Liver (tissue), 9 donors: ENCODE results near the gene E2F2. TPM values are rescaled to one million over a fixed set of nuclear protein-coding genes. Genes with fewer than 3 reads are reported as not detected.

Experiments used
- DNase-seq: peaks from one replicate; pipeline ENCODE4 v3.0.0-alpha.2; 2017; ENCODE audit warnings: low spot score
- H3K27ac ChIP-seq, 2 donors: one replicate each; pipeline ENCODE4 v1.7.0; 2013; ENCODE audit warnings: inconsistent platforms in 2 of 2, low read length in 2 of 2, control low read depth in 1 of 2, low read depth in 1 of 2, mild to moderate bottlenecking in 1 of 2
- H3K27me3 ChIP-seq, 4 donors: one replicate each; pipeline versions ENCODE4 v1.6.1 to v1.7.0; 2013; ENCODE audit warnings: low read length in 3 of 4, inconsistent platforms in 1 of 4, mild to moderate bottlenecking in 1 of 4, moderate library complexity in 1 of 4; ENCODE audit not compliant: control insufficient read depth in 4 of 4, insufficient read depth in 4 of 4
- H3K36me3 ChIP-seq, 4 donors: one replicate each; pipeline versions ENCODE4 v1.6.1 to v1.7.0; 2013; ENCODE audit warnings: low read length in 3 of 4, mild to moderate bottlenecking in 3 of 4, low read depth in 1 of 4, moderate library complexity in 1 of 4; ENCODE audit not compliant: control insufficient read depth in 4 of 4, insufficient read depth in 3 of 4
- H3K4me1 ChIP-seq, 4 donors: one replicate each; pipeline versions ENCODE4 v1.6.1 to v1.7.0; 2013; ENCODE audit warnings: low read length in 3 of 4, mild to moderate bottlenecking in 3 of 4, moderate library complexity in 1 of 4; ENCODE audit not compliant: control insufficient read depth in 4 of 4, insufficient read depth in 4 of 4
- H3K4me3 ChIP-seq, 3 donors: one replicate each; pipeline versions ENCODE4 v1.6.1 to v1.7.0; 2013; ENCODE audit warnings: low read length in 3 of 3, control low read depth in 1 of 3, low read depth in 1 of 3, mild to moderate bottlenecking in 1 of 3
- H3K9ac ChIP-seq, 2 donors: one replicate each; pipeline ENCODE4 v1.7.0; 2013; ENCODE audit warnings: low read length in 2 of 2, mild to moderate bottlenecking in 2 of 2, moderate library complexity in 2 of 2, control low read depth in 1 of 2, low read depth in 1 of 2
- H3K9me3 ChIP-seq, 4 donors: one replicate each; pipeline versions ENCODE4 v1.6.1 to v1.7.0; 2013; ENCODE audit warnings: low read length in 3 of 4; ENCODE audit not compliant: control insufficient read depth in 4 of 4
- ATF3 ChIP-seq: IDR thresholded peaks from 2 replicates; pipeline ENCODE4 v1.6.1; 2016; ENCODE audit warnings: antibody characterized with exemption
- CTCF ChIP-seq: fragments of 150-350 bp; IDR thresholded peaks from 2 replicates; pipeline ENCODE4 v1.5.1; 2017; ENCODE audit warnings: improper control_type of control experiment, low read depth, low read length; ENCODE audit not compliant: missing input control
- EGR1 ChIP-seq, 2 donors: IDR thresholded peaks; 2 replicates each; pipeline ENCODE4 v1.6.1; 2016 to 2018; ENCODE audit warnings: antibody characterized with exemption in 2 of 2, low read depth in 2 of 2
- FOXA1 ChIP-seq: IDR thresholded peaks from 2 replicates; pipeline ENCODE4 v1.6.1; 2016; ENCODE audit warnings: antibody characterized with exemption
- FOXA2 ChIP-seq: IDR thresholded peaks from 2 replicates; pipeline ENCODE4 v1.6.1; 2016; ENCODE audit warnings: antibody characterized with exemption
- GABPA ChIP-seq, 2 donors: IDR thresholded peaks in 1 of 2; conservative IDR thresholded peaks in 1 of 2; 2 replicates each; pipeline ENCODE4 v1.6.1; 2016; ENCODE audit warnings: antibody characterized with exemption in 2 of 2, mild to moderate bottlenecking in 1 of 2, moderate library complexity in 1 of 2
- HNF4A ChIP-seq, 2 donors: conservative IDR thresholded peaks; 2 replicates each; pipeline ENCODE4 v1.6.1; 2016; ENCODE audit warnings: antibody characterized with exemption in 2 of 2, mild to moderate bottlenecking in 2 of 2
- JUND ChIP-seq, 2 donors: IDR thresholded peaks; 2 replicates each; pipeline ENCODE4 v1.6.1; 2016; ENCODE audit warnings: antibody characterized with exemption in 2 of 2
- NR2F2 ChIP-seq: IDR thresholded peaks from 2 replicates; pipeline ENCODE4 v1.6.1; 2016; ENCODE audit warnings: antibody characterized with exemption
- RAD21 ChIP-seq, 2 donors: IDR thresholded peaks; 2 replicates each; pipeline ENCODE4 v1.6.1; 2016; ENCODE audit warnings: antibody characterized with exemption in 2 of 2, mild to moderate bottlenecking in 2 of 2
- RXRA ChIP-seq, 2 donors: IDR thresholded peaks; 2 replicates each; pipeline ENCODE4 v1.6.1; 2017 to 2018; ENCODE audit warnings: antibody characterized with exemption in 2 of 2, mild to moderate bottlenecking in 1 of 2
- SP1 ChIP-seq: IDR thresholded peaks from 2 replicates; pipeline ENCODE4 v1.6.1; 2018; ENCODE audit warnings: antibody characterized with exemption, mild to moderate bottlenecking
- TAF1 ChIP-seq: conservative IDR thresholded peaks from 2 replicates; pipeline ENCODE4 v1.6.1; 2016; ENCODE audit warnings: antibody characterized with exemption, mild to moderate bottlenecking
- YY1 ChIP-seq: IDR thresholded peaks from 2 replicates; pipeline ENCODE4 v1.6.1; 2016; ENCODE audit warnings: antibody characterized with exemption, mild to moderate bottlenecking
- ZBTB33 ChIP-seq: IDR thresholded peaks from 2 replicates; pipeline ENCODE4 v1.6.1; 2016; ENCODE audit warnings: antibody characterized with exemption
- WGBS: extraction: QIAGEN DNeasy Blood & Tissue Kit; methylation state at CpG from one replicate; pipeline ENCODE4 v1.1.7; 2013; 5-methylcytosine and 5-hydroxymethylcytosine counted together
- polyA plus RNA-seq, 2 donors: library from polyadenylated mRNA; stranded (reverse) in 1 of 2; unstranded in 1 of 2; fragments of 200-250 nt in 1 of 2; fragments of >200 nt in 1 of 2; fragmentation: Nextera tagmentation in 1 of 2; extraction: Ambion mirVana in 1 of 2; gene quantifications; one replicate each; pipeline versions ENCODE4 v1.2.1 to v1.2.3, GENCODE V29; 2013 to 2015
- total RNA-seq, 2 donors: library from RNA; depleted of rRNA; stranded (reverse); fragments of >200 nt; gene quantifications; one replicate each; pipeline ENCODE4 v1.2.3, GENCODE V29; 2014
- donor health status: healthy.
- donor health status: healthy.
- donor health status: healthy.
- donor health status: healthy.
- donor health status: healthy.

The E2F2 gene
- total and polyA plus RNA-seq, 4 donors, result 0.08 to 79.9 (median 0.44) TPM

GRCh38 chr1:23500466-23500865, 30.6 kb downstream of the E2F2 start:
- WGBS, result 68% methylated on average over 2 of the region's 2 CpGs

GRCh38 chr1:23497777-23498439, 33.1 kb downstream of the E2F2 start:
- peaks cover 0 to 3% (median 0%) of the 10 kb centered on the region in 4 donors for H3K4me1 ChIP-seq
- H3K9ac ChIP-seq, result peak overlapping the region in 1 of 2 donors; percentile 0
- 78% methylated on average over 3 of the region's 3 CpGs for WGBS
- H3K9me3 ChIP-seq, result no peaks in the 10 kb centered on the region
- peak; percentile 12 for TF ChIP-seq FOXA2
- no peak for TF ChIP-seq ATF3
- peak; percentile 19 for TF ChIP-seq FOXA1
- no peaks in the 10 kb centered on the region for H3K27me3 ChIP-seq
- H3K36me3 ChIP-seq, result no peaks in the 10 kb centered on the region
- H3K4me3 ChIP-seq, result no peak overlapping the region
- DNase-seq, result no peak
- H3K27ac ChIP-seq, result no peak overlapping the region

More at GRCh38 chr1:23500466-23500865, 30.6 kb downstream of the E2F2 start:
- Histone ChIP-seq H3K36me3 (no peaks in the 10 kb centered on the region), H3K9me3 (no peaks in the 10 kb centered on the region), H3K27ac (no peak overlapping the region), H3K4me3 (no peak overlapping the region), H3K4me1 (peaks cover 0 to 3% (median 0%) of the 10 kb centered on the region in 4 donors), H3K27me3 (no peaks in the 10 kb centered on the region), H3K9ac (no peak overlapping the region)
- no peak for TF ChIP-seq FOXA2
- no peak for TF ChIP-seq GABPA (IDR thresholded peaks at IDR 0.05 in 1 of 2, conservative IDR thresholded peaks at IDR 0.05 in 1 of 2)
- no peak for TF ChIP-seq HNF4A (conservative IDR thresholded peaks at IDR 0.05)
- TF ChIP-seq RXRA (IDR thresholded peaks at IDR 0.05), result no peak
- no peak for TF ChIP-seq JUND (IDR thresholded peaks at IDR 0.05)
- TF ChIP-seq TAF1, result no peak
- no peak for TF ChIP-seq RAD21 (IDR thresholded peaks at IDR 0.05)
- TF ChIP-seq YY1, result no peak
- no peak for TF ChIP-seq NR2F2
- TF ChIP-seq ZBTB33, result no peak
- no peak for TF ChIP-seq SP1
- TF ChIP-seq EGR1 (IDR thresholded peaks at IDR 0.05; ENCODE audit: low read depth in 2 of 2), result no peak
- TF ChIP-seq CTCF, result no peak
- DNase-seq, result no peak
